ENCODE results near the gene MRS2.
"Not testable (repeated sequence)": the region's sequence is repeated elsewhere in the genome, so short reads cannot be mapped to it uniquely, and the experiment has no call there.

Gene MRS2

DNA sequence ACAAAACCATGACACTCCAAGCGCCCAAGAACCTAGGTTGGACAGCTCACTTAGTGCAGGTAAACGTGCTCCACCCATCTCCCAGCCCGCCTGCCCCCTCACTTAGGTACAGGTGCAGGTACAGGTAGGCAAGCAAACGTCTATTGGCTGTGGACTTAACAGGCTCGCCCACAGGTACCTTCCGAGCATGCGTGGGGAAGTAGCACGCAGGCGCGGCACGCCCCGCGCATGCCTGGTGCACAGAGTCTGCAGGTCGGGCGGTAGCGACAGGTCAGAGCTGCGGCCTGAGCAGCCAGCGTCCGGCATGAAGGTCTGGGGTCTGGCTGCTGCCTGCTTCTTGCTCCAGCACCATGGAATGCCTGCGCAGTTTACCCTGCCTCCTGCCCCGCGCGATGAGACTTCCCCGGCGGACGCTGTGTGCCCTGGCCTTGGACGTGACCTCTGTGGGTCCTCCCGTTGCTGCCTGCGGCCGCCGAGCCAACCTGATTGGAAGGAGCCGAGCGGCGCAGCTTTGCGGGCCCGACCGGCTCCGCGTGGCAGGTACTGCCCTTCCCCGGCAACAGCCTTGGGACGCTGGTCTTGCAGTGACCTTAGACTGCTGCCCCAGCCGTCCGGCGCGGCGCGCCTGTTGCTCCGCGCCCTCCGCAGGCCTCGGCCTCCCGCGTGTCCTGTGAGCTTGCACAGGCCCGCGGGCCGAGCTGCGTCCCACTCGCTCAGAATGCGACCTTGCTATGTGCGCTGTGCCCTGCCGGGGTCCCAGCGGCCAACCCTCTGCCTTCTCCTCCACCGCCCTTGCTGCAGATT is at the start of gene MRS2:
Gene MRS2 (plus strand): TSS at position 240 of the 804 bp plus-strand sequence. CDS start 111 bp downstream, at position 351.
- peak; percentile 52 for DNase-seq (ENCODE audit: low read depth)

GRCh38 chr6:24353861-24354260 is 48.9 kb upstream of the MRS2 start:
- no peak for DNase-seq (ENCODE audit: low read depth)

DNA sequence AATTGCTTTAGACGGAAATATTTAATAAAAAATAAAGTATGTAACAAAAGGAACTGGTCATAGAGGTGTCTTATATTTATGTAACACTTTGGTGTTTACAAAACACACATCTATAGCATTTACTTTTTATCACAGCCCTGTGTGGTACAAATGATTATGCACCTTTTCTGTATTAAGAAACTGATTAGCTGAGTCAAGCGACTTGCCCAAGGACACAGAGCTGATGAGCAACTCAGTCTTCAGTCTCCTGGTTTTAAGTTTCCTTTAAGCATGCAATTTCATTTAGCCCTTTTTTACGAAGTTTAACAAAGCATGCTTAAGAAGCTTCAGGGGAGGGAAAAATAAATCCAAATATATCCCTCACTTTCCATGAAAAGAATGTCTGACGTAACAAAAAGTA is 47.3 kb upstream of the MRS2 start:
- no peak for DNase-seq (ENCODE audit: low read depth)

DNA sequence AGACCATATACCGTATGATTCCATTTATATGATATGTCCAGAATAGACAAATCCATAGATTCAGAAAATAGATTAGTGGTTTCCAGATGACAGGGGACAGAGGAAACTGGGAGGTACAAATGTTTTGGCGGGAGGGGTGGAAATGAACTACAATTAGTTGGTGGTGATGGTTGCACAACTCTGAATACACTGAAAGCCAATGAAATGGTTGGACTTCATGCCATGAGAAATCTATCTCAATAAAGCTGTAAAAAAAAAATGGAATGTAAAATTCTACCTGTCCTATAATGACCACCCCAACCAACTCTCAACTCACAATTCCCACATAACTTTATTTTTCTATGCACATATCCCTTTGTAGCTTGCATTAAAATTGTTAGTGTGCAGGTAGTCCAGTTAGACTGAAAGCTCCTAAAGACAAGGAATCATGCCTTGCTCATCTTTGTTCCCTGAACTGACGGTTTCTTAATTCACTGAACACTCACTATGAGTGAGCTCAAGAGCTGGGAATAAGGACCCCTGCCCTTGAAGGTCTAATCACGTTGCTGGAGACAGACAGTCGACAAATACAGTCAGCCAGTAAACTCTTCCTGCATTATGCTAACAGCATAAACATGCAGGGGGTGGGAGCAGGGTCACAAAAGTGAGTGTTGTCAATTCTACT is 46.3 kb upstream of the MRS2 start:
- no peak for DNase-seq (ENCODE audit: low read depth)

- DNase-seq (ENCODE audit: low read depth): no peak
These were observed 45.2 kb upstream of the MRS2 start, which contains the start of gene DCDC2 for GRCh38 chr6:24357336-24358218. Gene DCDC2 (minus strand): TSS chr6:24358059. CDS start chr6:24357750, 309 bp downstream.

GRCh38 chr6:24358219-24358821 is 44.4 kb upstream of the MRS2 start:
- DNase-seq (ENCODE audit: low read depth): no peak

DNA sequence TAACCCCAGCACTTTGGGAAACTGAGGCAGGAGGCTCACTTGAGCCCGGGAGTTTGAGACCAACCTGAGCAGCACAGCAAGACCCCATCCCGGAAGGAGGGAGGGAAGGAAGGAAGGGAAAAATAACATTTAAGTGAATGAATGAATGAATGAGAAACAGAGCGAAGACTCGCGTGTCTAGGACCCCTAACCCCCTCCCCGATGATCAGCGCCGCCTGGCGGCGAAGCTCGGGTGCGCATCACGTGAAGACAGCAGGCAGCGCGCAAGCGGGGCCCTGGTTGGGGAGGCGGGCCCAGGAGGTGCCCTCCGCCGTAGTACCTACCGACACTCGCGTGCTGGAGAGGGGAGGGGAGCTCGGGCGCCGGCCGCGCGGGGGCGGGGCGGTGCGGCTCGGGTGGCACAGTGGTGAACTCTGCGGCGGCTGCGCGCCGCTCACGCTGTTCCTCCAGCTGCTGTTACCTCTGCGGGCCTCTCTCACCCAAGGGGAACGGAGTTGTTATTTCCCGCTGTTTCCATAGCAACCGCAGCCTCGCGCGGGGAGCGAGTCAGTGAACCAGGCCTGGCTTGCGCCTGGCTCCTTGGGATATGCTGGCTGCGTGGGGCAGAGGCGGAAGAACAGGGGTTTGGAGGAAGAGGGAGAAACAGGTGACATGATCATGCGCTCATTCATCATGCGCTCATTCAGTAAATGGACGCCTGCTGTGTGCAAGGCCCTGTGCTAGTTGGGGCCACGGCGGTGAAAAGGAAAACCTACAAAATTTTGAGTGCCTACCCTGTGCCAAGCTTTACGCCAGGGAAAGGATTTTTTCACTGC is 42.9 kb upstream of the MRS2 start:
- DNase-seq (ENCODE audit: low read depth): peak; percentile 51

GRCh38 chr6:24362363-24362762 is 40.4 kb upstream of the MRS2 start:
- not testable (repeated sequence) for DNase-seq (ENCODE audit: low read depth)

DNA sequence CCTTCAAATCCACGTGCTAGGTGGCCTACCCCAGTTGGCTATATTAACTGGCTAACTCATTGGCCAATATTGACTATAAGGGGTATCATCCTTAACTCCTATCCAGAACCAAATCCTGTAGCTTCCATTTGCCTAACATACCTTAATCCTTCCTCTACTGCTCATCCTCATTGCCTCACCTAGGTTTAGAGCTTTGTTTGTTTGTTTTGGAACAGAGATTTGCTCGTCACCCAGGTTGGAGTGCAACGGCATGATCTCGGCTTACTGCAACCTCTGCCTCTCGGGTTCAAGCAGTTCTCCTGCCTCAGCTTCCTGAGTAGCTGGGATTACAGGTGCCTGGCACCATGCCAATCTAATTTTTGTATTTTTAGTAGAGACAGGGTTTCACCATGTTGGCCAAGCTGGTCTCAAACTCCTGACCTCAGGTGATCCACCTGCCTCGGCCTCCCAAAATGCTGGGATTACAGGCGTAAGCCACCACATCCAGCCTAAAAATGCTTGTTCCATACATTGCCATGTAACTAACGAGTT is 37.6 kb upstream of the MRS2 start:
- not testable (repeated sequence) for DNase-seq (ENCODE audit: low read depth)

DNA sequence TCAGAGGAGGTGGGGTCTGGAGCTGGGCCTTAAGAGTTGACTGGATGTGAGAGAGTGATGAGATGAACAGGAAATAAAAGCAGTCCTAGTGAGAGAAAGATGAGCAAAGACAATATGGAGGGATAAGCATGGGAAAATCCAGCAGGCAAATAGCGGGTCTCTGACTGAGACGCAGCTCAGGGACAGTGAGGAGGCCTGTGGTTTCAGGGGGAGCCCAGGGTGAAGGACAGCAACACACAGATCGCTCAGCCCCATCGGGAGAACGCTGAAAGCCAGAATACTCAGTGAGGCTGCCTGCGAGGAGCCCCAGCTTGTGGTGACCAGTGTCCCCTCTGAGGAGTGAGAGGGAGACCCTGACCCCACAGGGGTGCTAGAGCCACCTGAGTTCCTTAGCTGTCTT is 28.1 kb upstream of the MRS2 start:
- no peak for DNase-seq (ENCODE audit: low read depth)

- DNase-seq (ENCODE audit: low read depth): no peak
These were observed 25.9 kb upstream of the MRS2 start for GRCh38 chr6:24376871-24377270.

DNA sequence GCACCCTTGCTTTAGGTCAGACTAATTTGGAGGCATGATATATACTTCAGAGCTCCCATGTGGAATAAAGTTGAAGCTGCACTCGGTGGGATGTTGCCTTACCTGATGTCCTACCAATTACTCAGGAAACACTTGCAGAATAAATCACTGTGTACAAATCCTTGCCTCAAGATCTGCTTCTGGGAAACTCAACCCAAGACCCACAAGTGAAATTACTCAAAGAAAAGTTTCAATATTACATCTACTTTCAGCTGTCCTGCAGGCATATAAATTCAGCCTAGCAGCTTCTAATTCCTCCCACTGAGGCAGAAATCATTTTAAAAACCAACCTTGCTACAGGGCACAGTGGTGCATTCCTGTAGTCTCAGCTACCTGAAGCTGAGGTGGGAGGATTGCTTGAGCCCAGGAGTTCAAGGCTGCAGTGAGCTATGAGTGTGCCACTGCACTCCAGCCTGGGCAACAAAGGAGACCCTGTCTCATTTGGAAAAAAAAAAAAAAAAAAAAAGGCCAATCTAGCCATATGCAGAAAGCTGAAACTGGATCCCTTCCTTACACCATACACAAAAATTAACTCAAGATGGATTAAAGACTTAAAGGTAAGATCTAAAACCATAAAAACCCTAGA is 24.2 kb upstream of the MRS2 start:
- no peak for DNase-seq (ENCODE audit: low read depth)

DNA sequence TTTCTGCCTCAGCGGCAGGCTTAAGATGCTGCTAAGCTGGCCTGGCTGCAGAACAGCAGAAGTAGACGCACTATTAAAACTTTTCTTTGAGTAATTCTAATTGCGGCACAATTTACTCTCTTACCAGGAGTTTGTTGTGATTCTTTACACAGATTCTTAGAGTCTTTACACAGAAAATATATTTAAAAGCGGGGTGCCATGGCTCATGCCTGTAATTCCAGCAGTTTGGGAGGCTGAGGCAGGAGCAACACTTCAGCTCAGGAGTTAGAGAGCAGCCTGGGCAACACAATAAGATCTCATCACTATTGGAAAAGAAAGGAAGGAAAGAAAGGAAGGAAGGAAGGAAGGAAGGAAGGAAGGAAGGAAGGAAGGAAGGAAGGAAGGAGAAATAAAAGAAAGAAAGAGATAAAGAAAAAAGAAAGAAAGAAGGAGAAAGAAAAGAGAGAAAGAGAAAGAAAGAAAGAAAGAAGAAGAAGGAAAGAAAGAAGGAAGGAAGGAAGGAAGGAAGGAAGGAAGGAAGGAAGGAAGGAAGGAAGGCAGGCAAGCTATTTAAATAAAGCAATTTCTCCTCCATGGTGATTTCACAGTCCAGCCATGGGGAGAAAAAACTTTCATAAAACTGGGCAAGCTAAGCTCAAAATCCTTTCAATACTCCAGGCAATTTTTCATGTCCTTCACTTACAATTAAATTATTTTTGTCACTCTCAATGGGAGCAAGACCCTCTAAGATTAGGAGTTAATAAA is 21.1 kb upstream of the MRS2 start:
- DNase-seq (ENCODE audit: low read depth): no peak

- DNase-seq (ENCODE audit: low read depth): no peak
These were observed 20.6 kb upstream of the MRS2 start for GRCh38 chr6:24382220-24382540.

DNA sequence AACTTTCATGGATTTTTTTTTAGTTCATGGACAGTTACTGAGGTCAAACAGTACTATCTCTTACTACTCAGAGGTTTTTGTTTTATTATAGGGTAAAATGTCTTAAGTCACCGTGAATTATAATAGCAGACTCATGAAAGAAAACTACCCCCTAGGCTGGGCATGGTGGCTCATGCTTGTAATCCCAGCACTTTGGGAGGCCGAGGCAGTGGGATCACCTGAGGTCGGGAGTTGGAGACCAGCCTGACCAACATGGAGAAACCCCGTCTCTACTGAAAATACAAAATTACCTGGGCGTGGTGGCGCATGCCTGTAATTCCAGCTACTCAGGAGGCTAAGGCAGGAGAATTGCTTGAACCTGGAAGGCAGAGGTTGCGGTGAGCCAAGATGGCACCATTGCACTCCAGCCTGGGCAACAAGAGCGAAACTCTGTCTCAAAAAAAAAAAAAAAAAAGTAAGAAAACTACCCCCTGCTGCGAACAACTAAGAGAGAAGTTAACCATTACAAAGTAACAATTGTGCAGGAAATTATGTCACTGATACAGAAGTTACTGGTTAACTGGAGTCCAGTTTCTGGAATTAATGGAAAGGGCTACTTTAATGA is 19.7 kb upstream of the MRS2 start:
- not testable (repeated sequence) for DNase-seq (ENCODE audit: low read depth)

GRCh38 chr6:24384369-24385130 is 18.2 kb upstream of the MRS2 start:
- not testable (repeated sequence) for DNase-seq (ENCODE audit: low read depth)

DNA sequence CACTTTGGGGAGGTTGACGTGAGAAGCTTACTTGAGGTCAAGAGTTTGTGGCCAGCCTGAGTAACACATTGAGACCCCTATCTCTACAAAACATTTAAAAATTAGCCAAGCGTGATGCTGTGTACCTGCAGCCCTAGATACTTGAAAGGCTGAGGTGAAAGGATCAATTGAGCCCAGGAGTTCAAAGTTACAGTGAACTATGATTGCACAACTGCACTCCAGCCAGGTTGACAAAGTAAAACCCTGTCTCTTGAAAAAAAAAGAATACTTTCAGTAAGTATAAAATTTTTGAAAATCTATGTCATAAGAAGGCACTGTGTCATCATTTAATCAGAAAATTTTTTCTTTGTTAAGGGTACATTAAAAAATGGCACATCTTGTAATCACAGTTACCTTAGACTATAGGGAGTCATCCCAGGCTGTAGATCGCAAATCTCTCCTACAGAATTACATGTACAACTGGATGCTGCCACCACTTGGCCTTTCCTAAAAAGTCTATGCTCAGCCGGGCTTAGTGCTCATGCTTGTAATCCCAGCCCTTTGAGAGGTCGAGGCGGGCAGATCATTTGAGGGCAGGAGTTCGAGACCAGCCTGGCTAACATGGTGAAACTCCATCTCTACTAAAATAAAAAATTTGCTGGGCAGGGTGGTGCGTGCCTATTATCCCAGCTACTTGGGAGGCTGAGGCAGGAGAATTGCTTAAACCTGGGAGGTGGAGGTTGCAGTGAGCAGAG is 17.0 kb upstream of the MRS2 start:
- no peak for DNase-seq (ENCODE audit: low read depth)

DNA sequence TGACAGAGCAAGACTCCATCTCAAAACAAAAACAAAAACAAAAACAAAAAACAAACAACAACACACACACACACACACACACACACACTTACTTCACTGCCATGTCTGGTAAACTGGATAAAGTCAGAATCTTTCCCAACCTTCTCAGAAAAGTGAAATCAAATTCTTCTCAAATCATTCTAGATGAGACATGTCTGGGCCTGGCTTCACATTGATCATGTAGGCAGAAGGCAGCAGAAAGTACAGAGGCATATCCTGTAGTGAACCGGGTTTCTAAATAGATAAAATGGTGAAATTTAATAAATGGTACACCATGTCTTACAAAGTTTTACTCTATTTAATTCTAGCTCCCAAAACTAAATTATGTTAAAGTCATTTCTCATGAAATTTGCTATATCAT is 14.9 kb upstream of the MRS2 start:
- DNase-seq (ENCODE audit: low read depth): no peak
